Measurements from ENCODE around the gene LIME1. TPM values are rescaled to one million over a fixed set of nuclear protein-coding genes. Genes with fewer than 3 reads are reported as not detected.

LIME1 gene
- total RNA-seq, 1 experiment from 2014 or later: 4.5 TPM

- no peak for ATAC-seq
- H3K27me3 Mint-ChIP-seq (ENCODE audit: low read depth): peaks cover 3% of the 10 kb centered on the region; the same call in 1 of the 2 replicates
- no peak overlapping the region for H3K4me3 Mint-ChIP-seq
- CTCF ChIA-PET: no interaction called here
- peak overlapping the region; percentile 84; the same call in 1 of the 2 replicates for H3K27ac Mint-ChIP-seq
- no peak for DNase-seq (ENCODE audit: low spot score)
- H3K9me3 Mint-ChIP-seq: no peaks in the 10 kb centered on the region
- H3K36me3 Mint-ChIP-seq: peaks cover 14% of the 10 kb centered on the region
- POLR2A ChIA-PET: no interaction called here
- peaks cover 3% of the 10 kb centered on the region for H3K4me1 Mint-ChIP-seq
- TF ChIP-seq MAX (CRISPR knock-in tag; IDR thresholded peaks at IDR 0.05) (no peak), ZSCAN18 (CRISPR knock-in tag; IDR thresholded peaks at IDR 0.05) (no peak), NR3C1 (CRISPR knock-in tag; conservative IDR thresholded peaks at IDR 0.05; ENCODE audit: low read depth) (no peak), CBFB (CRISPR knock-in tag; IDR thresholded peaks at IDR 0.05; ENCODE audit: low read depth) (no peak), ZNF317 (CRISPR knock-in tag; IDR thresholded peaks at IDR 0.05; ENCODE audit: borderline replicate concordance, low read depth) (no peak), TP53 (CRISPR knock-in tag; IDR thresholded peaks at IDR 0.05) (no peak), SMAD3 (CRISPR knock-in tag; IDR thresholded peaks at IDR 0.05; ENCODE audit: borderline replicate concordance) (no peak), SMAD4 (CRISPR knock-in tag; IDR thresholded peaks at IDR 0.05) (no peak), USF1 (CRISPR knock-in tag; IDR thresholded peaks at IDR 0.05) (no peak), CREB1 (CRISPR knock-in tag; IDR thresholded peaks at IDR 0.05) (no peak), ZNF425 (CRISPR knock-in tag; conservative IDR thresholded peaks at IDR 0.05) (no peak), ZNF671 (CRISPR knock-in tag; IDR thresholded peaks at IDR 0.05) (no peak), FOXJ3 (CRISPR knock-in tag; IDR thresholded peaks at IDR 0.05; ENCODE audit: borderline replicate concordance) (no peak), ESRRA (CRISPR knock-in tag; IDR thresholded peaks at IDR 0.05; ENCODE audit: borderline replicate concordance) (no peak)
Observed at GRCh38 chr20:63691711-63692435, 44.6 kb upstream of the LIME1 start.

GRCh38 chr20:63692436-63693082 lies 43.9 kb upstream of the LIME1 start:
- Mint-ChIP-seq H3K4me3 (no peak overlapping the region), H3K9me3 (no peaks in the 10 kb centered on the region), H3K36me3 (peaks cover 14% of the 10 kb centered on the region), H3K27me3 (ENCODE audit: low read depth) (peaks cover 3% of the 10 kb centered on the region; the same call in 1 of the 2 replicates), H3K27ac (no peak overlapping the region), H3K4me1 (peaks cover 7% of the 10 kb centered on the region)
- ChIA-PET POLR2A (no interaction called here), CTCF (no interaction called here)
- DNase-seq (ENCODE audit: low spot score) (no peak), ATAC-seq (no peak)
- TF ChIP-seq STAT6 (CRISPR knock-in tag; conservative IDR thresholded peaks at IDR 0.05; ENCODE audit: low read depth): no peak
- TF ChIP-seq AFF4 (CRISPR knock-in tag; IDR thresholded peaks at IDR 0.05; ENCODE audit: borderline replicate concordance): no peak
- TF ChIP-seq ZNF263 (CRISPR knock-in tag; IDR thresholded peaks at IDR 0.05; ENCODE audit: low read depth): no peak
- TF ChIP-seq E2F4 (CRISPR knock-in tag; IDR thresholded peaks at IDR 0.05; ENCODE audit: borderline replicate concordance, low read depth): no peak
- TF ChIP-seq ZSCAN18 (CRISPR knock-in tag; IDR thresholded peaks at IDR 0.05): no peak

All from WTC11 (cell line).